OCI-LY7 (cell line): ENCODE measurements around the gene SSBP4.

Experiments
- CTCF ChIP-seq: fragments of 200-600 bp; sonication (generic); conservative IDR thresholded peaks from 2 replicates; pipeline ENCODE4 v1.5.1; 2014; ENCODE audit warnings: mild to moderate bottlenecking, antibody characterized with exemption, low read length, moderate library complexity, mixed read lengths
- EZH2phosphoT487 ChIP-seq: fragments of 200-600 bp; sonication (generic); IDR thresholded peaks from 2 replicates; pipeline ENCODE4 v1.6.1; 2018; ENCODE audit warnings: low read depth, borderline replicate concordance, mild to moderate bottlenecking, mixed run types, antibody characterized with exemption, low read length, moderate library complexity, mixed read lengths

- TF ChIP-seq CTCF (no peak), EZH2phosphoT487 (no peak)
Observed at GRCh38 chr19:18423258-18424020, 4.2 kb downstream of the SSBP4 start.
